HG02973 (cell line): ENCODE measurements around the gene MYO5A.
"Not testable (repeated sequence)": the region's sequence is repeated elsewhere in the genome, so short reads cannot be mapped to it uniquely, and the experiment has no call there.

Experiments used
- ATAC-seq: cut with Tn5 transposase; IDR thresholded peaks from one replicate; pipeline ENCODE4 v1.9.1; 2021; ENCODE audit warnings: moderate library complexity; ENCODE audit not compliant: unreplicated experiment

The MYO5A gene

DNA sequence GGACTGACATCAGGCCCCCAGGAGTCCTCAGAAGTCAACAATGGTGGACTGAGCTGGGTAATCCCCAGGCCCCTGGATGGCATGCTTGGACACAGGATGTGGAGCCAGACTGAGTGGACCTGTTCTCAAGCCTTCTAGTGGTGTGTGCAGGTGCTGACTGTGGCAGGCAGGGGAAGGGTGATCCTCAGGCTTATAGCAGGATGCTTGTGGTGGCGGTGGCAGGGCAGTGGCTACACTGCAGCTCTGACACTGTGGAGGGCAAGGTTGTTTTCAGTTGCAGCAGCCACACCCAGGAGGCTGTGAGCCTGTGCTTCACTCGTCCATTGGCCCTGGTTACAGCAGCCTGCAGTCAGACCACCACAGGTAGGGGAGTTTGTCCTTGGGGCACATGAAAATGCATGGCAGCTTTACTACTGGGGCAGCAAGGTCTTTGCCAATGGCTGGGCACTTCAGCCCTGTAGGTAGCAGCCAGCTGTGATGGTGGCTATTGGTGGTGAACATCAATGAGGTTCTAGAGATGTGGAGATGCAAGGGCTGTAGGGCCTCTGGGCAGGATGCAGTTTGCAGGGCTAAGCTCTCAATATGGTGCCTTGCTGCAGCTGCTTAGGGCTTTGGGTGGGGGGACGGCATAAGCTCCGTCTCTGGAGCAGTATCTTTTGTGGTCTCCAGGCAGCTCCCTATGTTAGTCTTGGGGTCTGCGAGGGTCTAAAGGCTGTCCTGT, 17.5 kb upstream of the MYO5A start:
- no peak for ATAC-seq

GRCh38 chr15:52540374-52541012, 11.8 kb upstream of the MYO5A start:
- ATAC-seq: no peak

DNA sequence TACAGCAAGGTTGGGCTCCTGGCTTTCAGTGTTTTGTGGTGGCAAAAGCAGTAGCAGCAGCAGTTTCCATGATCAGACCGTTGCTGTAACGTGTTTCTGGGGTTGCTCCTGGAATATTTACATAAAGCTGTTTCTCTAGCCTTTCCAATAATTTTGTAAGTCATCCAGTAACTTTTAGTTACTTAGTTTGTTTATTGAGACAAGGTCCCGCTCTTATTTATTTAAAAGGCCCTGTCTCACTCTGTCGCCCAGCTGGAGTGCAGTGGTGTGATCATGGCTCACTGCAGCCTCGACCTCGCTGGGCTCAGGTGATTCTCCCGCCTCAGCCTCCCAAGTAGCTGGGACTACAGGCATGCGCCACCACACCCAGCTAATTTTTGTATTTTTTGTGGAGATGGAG, 8.8 kb upstream of the MYO5A start:
- no peak for ATAC-seq

- ATAC-seq: no peak
Observed at GRCh38 chr15:52532427-52532826, 3.7 kb upstream of the MYO5A start.

GRCh38 chr15:52529940-52530339, 1.3 kb upstream of the MYO5A start:
- ATAC-seq: no peak

DNA sequence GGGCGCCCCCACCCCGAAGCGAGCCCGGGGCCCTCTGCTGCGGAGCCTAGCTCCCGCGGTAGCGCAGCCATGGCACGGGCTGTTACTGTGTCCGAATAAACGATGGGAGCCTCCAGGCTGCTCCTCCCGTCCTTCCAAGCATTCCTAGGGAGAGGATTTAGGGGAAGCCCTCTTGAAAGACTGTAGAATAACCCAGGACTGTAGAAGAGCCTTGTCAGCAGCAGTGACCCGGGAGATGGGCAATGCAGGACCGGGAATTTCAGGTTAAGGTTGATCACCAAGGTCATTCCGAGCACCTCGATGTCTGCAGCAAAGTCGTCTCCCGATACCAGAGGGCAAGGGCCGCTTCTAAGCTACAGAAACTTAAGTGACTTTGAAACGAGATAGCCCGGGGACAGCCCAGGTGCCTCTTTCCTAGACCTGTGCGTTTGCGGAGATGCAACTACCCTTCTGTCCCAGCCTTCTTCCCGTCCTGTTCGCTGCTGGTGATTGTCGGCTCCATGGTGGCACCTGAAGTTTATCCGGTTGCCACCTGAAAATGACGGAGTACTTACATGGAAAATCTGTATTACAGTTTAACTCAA, 753 bp upstream of the MYO5A start:
- ATAC-seq: no peak

DNA sequence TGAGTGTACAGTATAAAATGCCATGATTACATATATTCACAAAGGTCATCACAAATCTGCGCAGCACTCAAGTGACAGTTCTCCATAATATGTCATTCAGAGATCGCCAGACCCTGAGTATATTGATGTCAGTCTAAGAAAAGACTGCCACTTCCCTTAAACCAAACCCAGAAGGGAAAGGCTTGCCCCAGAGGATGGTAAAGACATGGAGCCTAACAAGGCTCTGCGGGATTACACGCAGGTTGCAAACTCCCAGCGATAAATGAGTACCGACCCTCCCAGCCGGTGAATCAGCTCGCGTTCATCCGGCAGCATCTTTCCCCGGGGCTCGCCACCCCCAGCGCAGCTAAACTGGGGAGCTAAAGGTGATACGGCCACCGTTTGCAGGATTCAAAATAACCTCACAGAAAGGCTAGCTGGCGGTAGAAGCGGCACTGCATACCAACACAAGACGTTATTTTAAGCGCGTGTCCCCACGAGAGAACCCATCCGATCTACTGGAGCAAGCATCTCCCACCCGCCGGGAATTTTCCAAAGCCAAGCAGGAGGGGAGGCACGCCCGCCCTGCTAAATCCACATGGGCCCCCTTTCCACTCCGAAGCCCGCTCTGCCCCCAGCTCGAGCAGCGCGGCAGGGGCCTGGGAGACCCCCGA, 643 bp downstream of the MYO5A start:
- ATAC-seq: peak; percentile 6

DNA sequence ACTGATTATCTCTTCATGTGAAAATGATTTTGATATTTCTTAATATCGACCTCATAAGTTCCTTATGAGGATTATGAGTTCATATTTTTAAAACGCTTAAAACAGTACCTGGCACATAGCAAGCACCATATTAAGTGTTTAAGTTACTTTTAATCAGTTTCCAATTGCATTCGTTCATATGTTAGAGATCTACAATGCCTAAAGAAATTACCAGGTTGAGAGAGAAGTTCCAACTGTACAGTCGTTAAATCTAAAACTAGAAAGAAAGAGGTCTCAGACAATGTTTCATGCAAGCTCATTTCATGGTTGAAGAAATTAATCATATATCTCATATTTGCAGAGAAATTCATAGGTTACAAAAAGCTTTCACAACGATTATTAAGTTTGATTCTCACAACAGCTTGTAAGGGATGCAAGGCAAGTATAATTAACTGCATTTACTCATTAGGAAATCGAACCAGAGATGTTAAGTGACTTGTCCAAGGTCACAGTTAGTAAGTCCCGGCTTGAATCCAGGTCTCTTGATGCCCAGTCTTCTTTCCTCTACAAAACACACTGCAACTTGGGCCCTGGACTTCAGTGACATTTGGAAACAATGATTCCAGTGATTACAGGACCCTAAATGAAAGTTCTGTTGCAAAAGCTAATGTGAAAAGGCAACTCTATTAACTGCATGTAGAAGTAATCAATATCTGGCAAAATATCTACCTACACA, 1.3 kb downstream of the MYO5A start:
- ATAC-seq: no peak

DNA sequence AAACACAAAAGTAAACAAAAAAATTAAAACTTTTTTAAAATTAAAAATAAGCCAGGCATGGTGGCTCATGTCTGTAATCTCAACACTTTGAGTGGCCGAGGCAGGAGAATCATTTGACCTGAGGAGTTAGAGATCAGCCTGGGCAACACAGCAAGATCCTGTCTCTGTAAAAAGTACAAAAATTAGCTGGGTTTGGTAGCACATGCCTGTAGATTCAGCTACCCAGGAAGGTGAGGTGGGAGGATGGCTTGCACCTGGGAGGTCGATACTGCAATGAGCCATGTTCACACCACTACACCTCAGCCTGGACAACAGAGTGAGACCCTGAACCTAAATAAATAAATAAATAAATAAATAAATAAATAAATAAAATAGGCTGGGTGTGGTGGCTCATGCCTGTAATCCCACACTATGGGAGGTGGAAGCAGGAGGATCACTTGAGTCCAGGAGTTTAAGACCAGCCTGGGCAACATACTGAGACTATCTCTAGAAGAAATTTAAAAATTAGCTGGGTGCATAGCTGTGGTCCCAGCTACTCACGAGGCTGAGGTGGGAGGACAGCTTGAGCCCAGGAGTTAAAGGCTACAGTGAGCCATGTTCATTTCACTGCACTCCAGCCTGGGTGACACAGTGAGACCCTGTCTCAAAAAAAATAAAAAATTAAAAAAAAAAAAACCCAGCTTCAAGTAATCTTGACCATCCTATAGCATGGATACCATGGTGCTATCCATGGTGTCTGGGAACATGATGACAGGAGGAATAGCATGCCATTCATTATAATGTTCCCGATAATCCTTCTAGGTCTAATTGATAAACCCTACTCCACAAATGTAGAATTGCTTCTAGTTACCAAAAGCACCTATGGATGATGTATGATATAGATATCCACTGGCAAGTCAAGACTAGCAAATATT, 4.2 kb downstream of the MYO5A start:
- no peak for ATAC-seq

DNA sequence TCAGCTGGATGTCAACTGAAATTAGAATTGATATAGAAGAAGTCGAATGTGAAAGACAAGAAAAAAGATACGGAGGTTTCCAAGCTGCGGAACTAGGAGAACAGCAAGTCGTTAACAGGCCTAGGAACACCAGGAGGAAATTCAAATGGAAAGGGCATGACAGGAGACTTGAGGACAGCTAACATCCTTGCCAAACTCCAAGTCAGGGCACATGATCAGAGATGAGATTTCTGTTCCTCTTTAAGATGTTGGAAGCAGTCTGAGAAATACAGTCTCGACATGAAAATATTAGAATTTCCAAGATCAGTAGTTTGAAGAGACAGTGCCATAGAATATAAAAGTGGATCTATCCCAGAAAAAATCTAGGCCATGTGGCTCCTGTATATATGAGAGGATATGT, 5.0 kb downstream of the MYO5A start:
- ATAC-seq: no peak

GRCh38 chr15:52523192-52523591, 5.5 kb downstream of the MYO5A start:
- ATAC-seq: no peak

DNA sequence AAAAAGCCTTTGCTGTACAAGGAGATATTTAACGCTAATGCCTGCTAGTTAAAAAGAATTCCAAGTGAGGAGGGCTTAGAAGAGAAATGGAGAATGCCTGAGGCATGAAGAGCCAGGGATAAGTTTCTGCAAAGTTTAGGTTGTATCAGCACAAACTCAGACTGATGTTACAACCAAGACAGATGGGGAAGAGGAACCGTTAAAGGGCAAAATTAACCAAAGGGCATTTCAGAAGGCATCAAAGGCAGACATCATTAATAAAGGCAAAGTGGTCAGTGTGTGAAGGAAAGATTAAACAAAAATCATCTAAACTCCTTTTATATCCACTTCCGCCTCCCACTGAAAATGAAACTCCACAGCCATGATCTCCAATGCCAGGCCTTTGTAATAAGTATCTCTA, 7.0 kb downstream of the MYO5A start:
- no peak for ATAC-seq

GRCh38 chr15:52520421-52520820, 8.3 kb downstream of the MYO5A start:
- ATAC-seq: no peak

- ATAC-seq: no peak
Observed at GRCh38 chr15:52518487-52519371, 10.0 kb downstream of the MYO5A start.

GRCh38 chr15:52517014-52517413, 11.7 kb downstream of the MYO5A start:
- ATAC-seq: no peak

DNA sequence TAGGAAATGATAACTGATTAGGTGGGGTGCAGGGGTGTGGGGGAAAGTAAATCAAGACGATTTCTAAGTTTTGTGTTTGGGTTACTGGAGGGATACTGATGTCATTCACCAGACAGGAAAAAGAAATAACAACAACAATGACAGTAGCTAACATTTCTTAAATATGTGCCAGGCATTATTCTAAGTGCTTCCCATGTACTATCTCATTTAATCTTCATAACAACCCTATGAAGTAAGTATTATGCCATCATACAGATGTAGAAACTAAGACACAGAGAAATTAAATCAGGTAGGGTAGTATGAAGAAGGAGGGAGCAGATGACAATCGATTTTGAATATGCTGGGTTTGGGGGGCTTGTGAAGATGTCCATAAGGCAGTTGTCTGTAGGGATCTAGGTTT, 13.3 kb downstream of the MYO5A start:
- no peak for ATAC-seq

DNA sequence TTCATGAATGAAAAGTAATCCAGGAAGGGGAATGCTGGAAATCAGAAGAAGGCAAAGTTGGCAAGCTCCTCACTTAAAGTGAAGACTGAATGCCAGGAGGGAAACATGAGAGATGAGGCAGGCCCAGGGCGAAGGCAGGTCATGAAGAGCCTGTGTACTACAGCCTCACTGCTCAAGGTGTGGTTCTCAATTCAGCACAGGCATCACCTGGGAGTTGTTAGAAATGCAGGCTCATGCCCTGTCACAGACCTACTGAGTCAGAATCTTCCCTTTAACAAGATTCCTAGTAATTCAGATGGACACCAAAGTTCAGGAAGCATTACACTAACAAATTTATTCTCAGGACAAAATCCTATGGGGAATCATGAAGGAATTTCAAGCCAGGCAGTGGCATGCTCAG, 14.2 kb downstream of the MYO5A start:
- ATAC-seq: no peak

GRCh38 chr15:52512869-52513268, 15.8 kb downstream of the MYO5A start:
- ATAC-seq: not testable (repeated sequence)

DNA sequence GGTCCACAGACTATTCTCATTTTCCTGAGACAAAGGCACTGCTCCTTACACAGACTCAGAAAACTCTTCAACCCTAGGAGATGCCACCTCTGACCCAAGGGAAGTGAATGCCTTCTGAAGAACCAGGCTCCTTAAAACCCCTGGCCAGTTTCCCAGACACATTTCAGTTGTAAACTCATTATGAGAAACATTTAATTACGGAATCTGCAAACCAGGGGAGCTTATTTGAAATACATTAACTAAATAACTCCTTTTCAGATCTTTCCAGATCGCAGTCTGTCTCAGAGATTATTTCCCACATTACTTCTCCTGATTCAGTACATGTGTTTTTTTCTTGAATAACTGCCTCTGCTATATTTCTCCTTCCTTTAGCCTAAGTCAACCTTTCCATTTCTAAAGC, 17.6 kb downstream of the MYO5A start:
- ATAC-seq: no peak
